Measurements from ENCODE around the gene TRAPPC5. TPM values are rescaled to one million over a fixed set of nuclear protein-coding genes. Genes with fewer than 3 reads are reported as not detected.

The TRAPPC5 gene
- polyA plus RNA-seq, 5 donors = 27.3 to 64.9 (median 34.7) TPM

DNA sequence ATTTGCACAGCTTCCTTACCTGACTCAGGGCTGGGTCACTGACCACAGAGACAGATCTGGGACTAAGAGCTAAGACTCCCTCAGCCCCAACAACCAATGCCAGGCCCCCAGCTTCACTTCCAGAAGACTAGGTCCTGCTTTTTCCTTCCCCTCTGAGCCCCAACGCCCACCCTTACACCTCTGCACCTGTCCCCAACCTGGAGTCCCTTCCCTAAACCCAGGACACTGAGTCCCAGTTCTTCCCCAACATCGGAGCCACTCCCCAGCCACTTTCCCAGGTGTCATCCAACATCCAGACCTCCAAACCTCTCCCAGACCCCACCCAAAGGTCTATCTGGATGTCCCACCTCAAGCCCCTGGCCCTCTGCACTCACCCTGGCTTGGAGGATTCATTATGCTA lies 18.4 kb downstream of the TRAPPC5 start:
- DNase-seq = no peak

DNA sequence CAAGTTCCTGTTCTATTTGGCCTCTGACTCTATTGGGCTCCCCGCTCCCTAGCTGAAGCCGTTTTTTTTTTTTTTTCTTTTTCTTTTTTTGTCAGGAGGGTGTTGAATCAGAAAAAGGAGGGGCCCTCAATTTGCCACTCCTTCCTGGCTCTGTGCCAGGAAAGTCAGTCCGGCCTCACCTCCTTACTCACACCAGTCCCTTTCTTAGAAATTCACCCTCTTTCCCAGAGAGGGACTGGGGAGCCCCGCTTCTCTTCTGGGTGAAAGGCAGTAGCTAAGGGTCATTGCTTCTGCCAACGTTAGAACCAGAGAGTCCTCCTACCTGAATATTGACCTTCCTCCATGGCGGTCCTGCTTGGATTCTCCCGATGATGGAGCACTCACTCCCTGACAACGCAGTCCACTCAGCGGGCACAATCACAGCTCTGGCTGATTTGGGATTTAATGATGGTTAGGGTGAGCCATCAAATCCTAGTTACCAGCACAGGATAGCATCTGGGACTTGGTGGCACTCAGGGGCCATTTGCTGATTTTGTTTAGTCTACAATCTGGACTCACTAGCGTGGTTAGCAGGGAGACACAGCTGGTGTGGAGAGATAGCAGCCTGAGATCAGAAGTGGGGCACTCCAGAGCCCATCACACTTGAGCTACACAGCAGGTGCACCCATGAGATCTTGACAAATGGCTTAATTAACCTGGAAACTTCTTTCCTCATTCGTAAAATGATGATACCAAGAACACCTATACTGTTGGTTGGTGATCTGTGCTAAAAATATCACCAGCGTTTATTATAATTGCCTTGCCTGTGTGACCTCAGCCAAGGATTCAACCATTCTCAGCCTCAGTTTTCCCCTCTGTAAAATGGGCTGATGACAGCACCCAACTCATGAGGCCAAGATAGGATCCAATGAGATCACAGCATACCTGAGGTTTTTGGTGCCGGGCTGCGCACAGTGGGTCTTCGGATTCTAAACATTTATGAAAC lies 19.1 kb downstream of the TRAPPC5 start:
- no peak for DNase-seq

GRCh38 chr19:7701049-7701653 lies 20.5 kb downstream of the TRAPPC5 start:
- DNase-seq = no peak

- DNase-seq = no peak
Measured at GRCh38 chr19:7701654-7702457, 21.2 kb downstream of the TRAPPC5 start, which contains the start of gene FCER2. FCER2 (minus strand) TSS chr19:7702131; CDS start chr19:7699760, 2,371 bp downstream.

DNA sequence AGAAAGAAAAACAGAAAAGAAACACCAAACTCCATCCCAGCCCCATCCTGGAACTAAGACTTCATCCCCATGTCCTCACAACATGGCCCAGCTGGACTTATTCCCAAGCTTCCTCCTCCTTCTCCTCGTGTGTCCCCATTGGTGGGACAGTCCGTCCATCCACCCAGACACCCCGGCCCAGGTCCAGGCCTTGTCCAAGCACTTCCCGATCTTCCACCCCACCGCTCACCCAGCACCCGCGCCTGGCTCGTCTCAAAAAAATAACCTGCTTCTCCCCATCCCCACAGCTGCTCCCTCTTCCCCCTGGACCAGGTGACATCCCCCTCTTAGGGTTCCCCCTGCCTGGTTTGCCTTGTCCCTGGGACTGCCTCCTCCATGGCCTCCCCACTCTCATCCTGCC lies 22.7 kb downstream of the TRAPPC5 start:
- DNase-seq = no peak

DNA sequence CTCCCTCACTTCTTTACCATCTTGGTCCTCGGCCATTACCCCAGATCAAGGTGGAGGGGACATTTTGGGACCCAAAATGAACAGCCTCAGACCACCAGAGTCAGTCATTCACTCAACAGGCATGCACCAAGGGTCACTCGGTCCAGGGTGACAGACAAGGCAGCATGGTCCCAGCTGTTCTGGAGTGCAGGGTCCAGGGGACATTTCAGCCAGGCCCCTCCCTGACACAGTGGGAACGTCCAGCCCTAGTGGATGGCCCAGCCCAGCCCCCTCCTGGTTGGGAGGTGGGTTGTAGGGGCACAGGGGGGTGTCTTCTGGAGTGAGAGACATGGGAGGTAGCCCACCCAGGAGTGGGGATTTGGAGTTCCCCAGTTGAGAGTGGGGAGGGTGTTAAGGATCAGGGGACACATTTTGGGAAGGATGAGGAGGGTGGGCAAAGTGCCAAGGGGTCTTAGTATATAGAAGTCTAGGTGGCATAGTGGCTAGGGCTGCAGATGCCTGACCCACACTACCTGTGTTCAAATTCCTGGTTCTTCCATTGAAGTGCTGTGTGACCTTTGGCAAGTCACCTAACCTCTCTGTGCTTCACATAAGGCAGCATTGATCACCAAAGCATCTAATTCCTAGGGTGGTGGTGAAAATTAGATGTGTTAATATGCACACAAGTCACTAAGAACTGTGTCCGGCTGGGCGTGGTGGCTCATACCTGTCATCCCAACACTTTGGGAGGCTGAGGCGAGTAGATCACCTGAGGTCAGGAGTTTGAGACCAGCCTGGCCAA lies 23.8 kb downstream of the TRAPPC5 start:
- no peak for DNase-seq

DNA sequence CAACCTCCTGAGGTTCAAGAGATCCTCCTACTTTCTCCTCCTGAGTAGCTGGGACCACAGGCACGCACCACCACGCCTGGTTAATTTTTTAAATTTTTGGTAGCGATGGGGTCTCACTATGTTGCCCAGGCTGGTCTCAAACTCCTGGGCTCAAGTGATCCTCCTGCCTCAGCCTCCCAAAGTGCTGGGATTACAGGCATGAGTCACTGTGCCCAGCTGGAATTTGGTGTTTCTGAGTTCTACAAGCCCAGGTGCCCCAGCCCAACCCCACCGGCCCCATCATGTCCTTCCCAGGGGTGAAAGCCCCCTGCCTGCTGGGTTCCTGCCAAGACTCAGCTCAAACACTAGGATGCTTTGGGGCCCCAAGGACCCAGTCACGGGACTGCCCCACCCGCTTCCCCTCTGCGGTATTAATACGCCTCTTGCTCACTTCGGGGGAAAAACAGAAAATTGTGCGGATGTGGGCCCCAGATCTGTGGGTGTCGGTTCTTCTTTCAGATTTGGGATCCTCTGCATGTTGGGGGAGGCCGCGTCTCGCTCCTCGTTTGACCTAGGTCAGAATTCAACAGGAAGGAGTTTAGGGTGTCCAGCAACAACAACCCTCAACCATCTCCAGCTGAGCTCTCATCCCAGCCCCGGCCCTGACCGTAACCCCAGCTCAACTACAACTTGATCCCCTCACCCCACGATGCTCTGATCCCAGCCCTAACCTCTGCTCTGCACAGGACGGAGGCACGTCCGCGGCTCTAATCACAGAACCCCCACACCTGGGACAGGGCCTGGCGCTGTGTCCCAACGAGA lies 25.0 kb downstream of the TRAPPC5 start:
- no peak for DNase-seq

DNA sequence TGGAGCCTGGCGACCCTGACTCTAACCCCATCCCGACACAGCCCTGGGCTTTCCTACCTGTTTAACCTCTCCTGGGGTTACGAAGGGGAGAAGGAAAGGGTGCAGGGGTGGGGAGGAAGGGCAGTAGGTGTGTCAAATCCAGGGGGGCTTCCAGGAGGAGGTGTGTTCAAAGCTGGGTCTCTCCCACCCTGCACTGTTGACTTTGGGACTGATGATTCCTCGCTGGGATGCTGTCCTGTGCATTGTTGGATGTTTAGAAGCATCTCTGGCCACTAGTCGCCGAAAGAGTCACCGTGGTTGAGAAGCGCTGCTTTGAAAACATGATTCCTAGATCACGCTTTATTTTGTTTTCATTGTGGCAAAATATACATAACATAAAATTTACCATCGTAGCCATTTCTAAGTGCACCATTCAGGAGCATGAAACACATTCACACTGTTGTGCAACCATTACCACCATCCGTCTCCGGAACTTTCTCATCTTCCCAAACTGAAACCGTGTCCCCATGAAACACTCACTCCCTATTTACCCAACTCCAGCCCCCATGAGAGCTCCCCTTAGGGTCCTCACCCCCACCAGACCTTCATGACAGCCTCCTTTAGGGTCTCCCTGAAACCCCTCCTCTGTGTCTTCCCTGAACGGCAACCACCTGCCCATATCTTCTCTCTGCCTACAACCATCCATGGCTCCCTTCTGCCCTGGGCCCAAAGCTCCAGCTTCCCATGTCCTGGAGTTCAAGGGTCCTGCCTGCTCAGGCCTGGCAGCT lies 25.7 kb downstream of the TRAPPC5 start:
- no peak for DNase-seq

GRCh38 chr19:7706955-7707456 lies 26.4 kb downstream of the TRAPPC5 start:
- DNase-seq = no peak

DNA sequence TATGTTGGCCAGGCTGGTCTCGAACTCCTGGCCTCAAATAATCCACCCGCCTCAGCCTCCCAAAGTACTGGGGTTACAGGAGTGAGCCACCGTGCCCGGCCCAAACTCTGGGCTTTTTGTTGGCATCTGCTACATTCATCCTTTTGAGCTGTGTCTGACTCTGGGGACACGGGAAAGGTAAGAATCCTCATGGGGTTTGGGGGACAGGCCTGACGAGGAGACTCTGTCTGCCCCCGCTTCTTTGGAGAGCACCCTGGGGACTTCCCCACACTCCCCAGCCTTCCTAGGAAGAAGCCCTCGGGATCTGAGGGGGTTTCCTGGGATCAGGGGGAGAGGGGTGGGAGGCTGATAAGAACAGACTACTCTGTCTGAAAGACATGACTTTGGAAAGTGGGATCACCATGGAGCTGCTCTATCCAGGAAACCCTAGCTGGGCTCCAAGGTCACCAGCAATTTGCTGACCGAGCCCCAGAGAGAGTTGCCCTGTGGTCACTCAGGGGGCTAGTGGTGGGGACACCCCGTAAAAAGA lies 29.4 kb downstream of the TRAPPC5 start:
- no peak for DNase-seq

- DNase-seq = no peak
Measured at GRCh38 chr19:7710616-7711015, 30.0 kb downstream of the TRAPPC5 start.

DNA sequence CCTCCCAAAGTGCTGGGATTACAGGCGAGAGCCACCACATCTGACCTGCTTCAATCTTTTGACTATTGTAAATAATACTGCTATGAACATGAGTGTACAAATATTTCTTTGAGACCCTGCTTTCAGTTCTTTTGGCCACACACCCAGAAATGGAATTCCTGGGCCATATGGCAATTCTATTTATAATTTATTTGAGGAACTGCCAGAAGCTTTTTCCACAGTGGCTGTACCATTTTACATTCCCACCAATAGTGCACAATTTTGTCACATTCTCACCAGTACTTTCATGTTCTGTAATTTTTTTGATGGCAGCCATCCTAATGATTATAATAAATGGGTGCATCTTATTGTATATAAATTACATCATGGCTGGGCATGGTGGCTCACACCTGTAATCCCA lies 35.0 kb downstream of the TRAPPC5 start:
- DNase-seq = no peak

GRCh38 chr19:7716762-7717161 lies 36.1 kb downstream of the TRAPPC5 start:
- no peak for DNase-seq

- DNase-seq = no peak
Measured at GRCh38 chr19:7718668-7719067, 38.0 kb downstream of the TRAPPC5 start.

GRCh38 chr19:7720351-7720750 lies 39.7 kb downstream of the TRAPPC5 start:
- no peak for DNase-seq

- DNase-seq = no peak
Measured at GRCh38 chr19:7722231-7722651, 41.6 kb downstream of the TRAPPC5 start.

GRCh38 chr19:7725791-7726190 lies 45.2 kb downstream of the TRAPPC5 start:
- DNase-seq = no peak

DNA sequence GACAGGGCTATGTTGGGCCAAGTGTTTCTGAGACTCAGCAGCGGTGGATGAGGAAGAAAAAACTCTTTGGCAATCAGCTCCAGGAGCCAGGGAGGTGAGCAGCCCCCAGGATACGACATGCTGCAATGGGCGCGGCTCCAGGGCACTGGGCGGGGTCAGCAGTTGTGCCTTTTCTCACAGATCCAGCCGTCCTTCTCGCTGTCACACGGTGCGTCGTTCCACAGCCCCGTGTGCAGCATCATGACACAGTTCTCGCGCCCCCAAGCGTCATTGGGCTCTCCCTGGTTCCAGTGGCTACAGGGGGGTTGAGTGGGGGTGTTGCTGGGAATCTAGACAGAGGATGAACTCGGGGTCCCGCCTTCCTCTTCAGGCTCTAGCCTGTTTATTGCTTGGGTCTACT lies 48.6 kb downstream of the TRAPPC5 start:
- DNase-seq = no peak

GRCh38 chr19:7729831-7730285 lies 49.2 kb downstream of the TRAPPC5 start:
- no peak for DNase-seq

All from right lung (tissue), 5 donors.